ENCODE data around the gene SLC41A3. TPM values are rescaled to one million over a fixed set of nuclear protein-coding genes. Genes with fewer than 3 reads are reported as not detected.
"Not testable (repeated sequence)": the region's sequence is repeated elsewhere in the genome, so short reads cannot be mapped to it uniquely, and the experiment has no call there.

The SLC41A3 gene
- total RNA-seq, 2 donors from 2014 or later = 46.8 to 50.4 TPM

DNA sequence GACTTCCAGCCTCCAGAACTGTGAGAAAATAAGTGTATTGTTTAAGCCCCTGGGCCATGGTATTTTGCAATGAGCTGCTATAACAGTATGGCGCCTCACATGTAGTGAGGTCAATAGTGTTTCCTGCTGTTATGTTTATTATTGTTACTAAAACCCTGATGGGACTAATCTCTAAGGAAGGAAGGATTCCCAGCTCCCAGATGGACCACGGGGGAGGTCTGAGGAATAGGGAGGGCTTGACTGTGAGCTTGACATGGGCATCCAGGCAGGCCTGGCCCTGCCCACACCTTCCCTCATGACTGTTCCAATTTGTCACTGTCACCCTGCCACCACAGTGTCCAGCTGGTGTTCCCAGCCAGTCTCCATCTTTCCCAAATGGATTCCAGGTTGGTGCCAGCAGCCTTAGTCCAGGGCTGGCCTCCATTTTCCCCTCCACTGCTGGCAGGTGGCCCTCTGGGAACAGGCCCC, 14.5 kb upstream of the SLC41A3 start:
- WGBS, 2 experiments (ENCODE audit: insufficient coverage in 1 of 2, insufficient read length in 1 of 2) = 70 to 80% methylated on average over 1 to 2 of the region's 2 CpGs
- TF ChIP-seq, protein P1, sequence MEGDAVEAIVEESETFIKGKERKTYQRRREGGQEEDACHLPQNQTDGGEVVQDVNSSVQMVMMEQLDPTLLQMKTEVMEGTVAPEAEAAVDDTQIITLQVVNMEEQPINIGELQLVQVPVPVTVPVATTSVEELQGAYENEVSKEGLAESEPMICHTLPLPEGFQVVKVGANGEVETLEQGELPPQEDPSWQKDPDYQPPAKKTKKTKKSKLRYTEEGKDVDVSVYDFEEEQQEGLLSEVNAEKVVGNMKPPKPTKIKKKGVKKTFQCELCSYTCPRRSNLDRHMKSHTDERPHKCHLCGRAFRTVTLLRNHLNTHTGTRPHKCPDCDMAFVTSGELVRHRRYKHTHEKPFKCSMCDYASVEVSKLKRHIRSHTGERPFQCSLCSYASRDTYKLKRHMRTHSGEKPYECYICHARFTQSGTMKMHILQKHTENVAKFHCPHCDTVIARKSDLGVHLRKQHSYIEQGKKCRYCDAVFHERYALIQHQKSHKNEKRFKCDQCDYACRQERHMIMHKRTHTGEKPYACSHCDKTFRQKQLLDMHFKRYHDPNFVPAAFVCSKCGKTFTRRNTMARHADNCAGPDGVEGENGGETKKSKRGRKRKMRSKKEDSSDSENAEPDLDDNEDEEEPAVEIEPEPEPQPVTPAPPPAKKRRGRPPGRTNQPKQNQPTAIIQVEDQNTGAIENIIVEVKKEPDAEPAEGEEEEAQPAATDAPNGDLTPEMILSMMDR (conservative IDR thresholded peaks at IDR 0.05) = no peak
- DNase-seq = no peak
- no peaks in the 10 kb centered on the region for H3K36me3 ChIP-seq (ENCODE audit: control insufficient read depth, insufficient read depth, low read length)
- no peaks in the 10 kb centered on the region for H3K36me3 Mint-ChIP-seq (ENCODE audit: low read depth)
- H3K9me3 Mint-ChIP-seq = peaks cover 42% of the 10 kb centered on the region
- H3K9me3 ChIP-seq (ENCODE audit: control insufficient read depth, low read length) = peaks cover 38% of the 10 kb centered on the region
- no peaks in the 10 kb centered on the region for H3K4me1 Mint-ChIP-seq
- no peak overlapping the region for H3K4me3 ChIP-seq (ENCODE audit: low read length)
- H3K4me1 ChIP-seq (ENCODE audit: control insufficient read depth, insufficient read depth, low read length) = no peaks in the 10 kb centered on the region
- H3K4me3 Mint-ChIP-seq = no peak overlapping the region
- no peak overlapping the region for H3K27ac Mint-ChIP-seq
- no peak overlapping the region for H3K27ac ChIP-seq (ENCODE audit: low read depth, low read length)
- no peak overlapping the region for H3K9ac ChIP-seq (ENCODE audit: extremely low read depth, low read length, poor library complexity, severe bottlenecking)
- H3K27me3 ChIP-seq (ENCODE audit: control insufficient read depth, insufficient read depth, low read length, poor library complexity, severe bottlenecking) = no peaks in the 10 kb centered on the region
- peaks cover 4% of the 10 kb centered on the region for H3K27me3 Mint-ChIP-seq (ENCODE audit: insufficient read depth)

DNA sequence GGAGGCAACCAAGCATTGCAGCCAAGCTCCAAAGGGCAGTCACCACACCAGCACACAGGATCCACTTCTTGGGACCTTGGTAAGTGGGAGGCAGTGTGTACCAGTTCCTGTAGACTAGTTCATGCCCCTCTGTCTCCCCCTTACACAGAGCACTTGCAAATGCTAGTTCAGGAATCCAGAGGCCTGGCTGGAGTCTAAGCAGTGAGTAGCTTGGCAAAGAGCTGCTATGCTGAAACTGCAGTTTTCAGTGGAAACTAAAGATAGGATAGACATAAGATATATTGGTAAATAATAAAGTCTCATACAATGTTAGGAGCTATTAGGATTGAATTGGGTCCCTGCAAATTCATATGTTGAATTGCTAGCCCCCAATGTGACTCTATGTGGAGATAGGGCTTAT, 13.9 kb upstream of the SLC41A3 start:
- DNase-seq = no peak
- Histone ChIP-seq H3K27me3 (ENCODE audit: control insufficient read depth, insufficient read depth, low read length, poor library complexity, severe bottlenecking) (no peaks in the 10 kb centered on the region), H3K4me1 (ENCODE audit: control insufficient read depth, insufficient read depth, low read length) (no peaks in the 10 kb centered on the region), H3K9ac (ENCODE audit: extremely low read depth, low read length, poor library complexity, severe bottlenecking) (no peak overlapping the region), H3K9me3 (ENCODE audit: control insufficient read depth, low read length) (peaks cover 39% of the 10 kb centered on the region), H3K36me3 (ENCODE audit: control insufficient read depth, insufficient read depth, low read length) (no peaks in the 10 kb centered on the region), H3K4me3 (ENCODE audit: low read length) (no peak overlapping the region), H3K27ac (ENCODE audit: low read depth, low read length) (no peak overlapping the region)
- TF ChIP-seq, protein P1 (conservative IDR thresholded peaks at IDR 0.05) = no peak
- Mint-ChIP-seq H3K4me3 (no peak overlapping the region), H3K36me3 (ENCODE audit: low read depth) (no peaks in the 10 kb centered on the region), H3K27ac (no peak overlapping the region), H3K4me1 (no peaks in the 10 kb centered on the region), H3K27me3 (ENCODE audit: insufficient read depth) (peaks cover 4% of the 10 kb centered on the region), H3K9me3 (peaks cover 48% of the 10 kb centered on the region)

- not testable (repeated sequence) for H3K27me3 Mint-ChIP-seq (ENCODE audit: insufficient read depth); H3K4me3 ChIP-seq (ENCODE audit: low read length); H3K27ac ChIP-seq (ENCODE audit: low read depth, low read length); H3K9ac ChIP-seq (ENCODE audit: extremely low read depth, low read length, poor library complexity, severe bottlenecking); H3K4me1 ChIP-seq (ENCODE audit: control insufficient read depth, insufficient read depth, low read length); H3K36me3 Mint-ChIP-seq (ENCODE audit: low read depth); H3K27ac Mint-ChIP-seq; DNase-seq; H3K4me1 Mint-ChIP-seq; H3K27me3 ChIP-seq (ENCODE audit: control insufficient read depth, insufficient read depth, low read length, poor library complexity, severe bottlenecking); H3K4me3 Mint-ChIP-seq; H3K36me3 ChIP-seq (ENCODE audit: control insufficient read depth, insufficient read depth, low read length)
- WGBS, 2 experiments (ENCODE audit: insufficient coverage in 1 of 2, insufficient read length in 1 of 2) = 73 to 90% methylated on average over 2 to 5 of the region's 6 CpGs
- peaks cover 64% of the 10 kb centered on the region for H3K9me3 Mint-ChIP-seq
- H3K9me3 ChIP-seq (ENCODE audit: control insufficient read depth, low read length) = peaks cover 52% of the 10 kb centered on the region
Observed at GRCh38 chr3:126096274-126096673, 12.3 kb upstream of the SLC41A3 start.

- peaks cover 82% of the 10 kb centered on the region for H3K9me3 Mint-ChIP-seq
- 79 to 90% methylated on average over 2 to 3 of the region's 5 CpGs for WGBS, 2 experiments (ENCODE audit: insufficient coverage in 1 of 2, insufficient read length in 1 of 2)
- H3K36me3 ChIP-seq (ENCODE audit: control insufficient read depth, insufficient read depth, low read length); H3K9ac ChIP-seq (ENCODE audit: extremely low read depth, low read length, poor library complexity, severe bottlenecking); H3K4me1 ChIP-seq (ENCODE audit: control insufficient read depth, insufficient read depth, low read length); H3K4me3 ChIP-seq (ENCODE audit: low read length); H3K27ac Mint-ChIP-seq; H3K27me3 Mint-ChIP-seq (ENCODE audit: insufficient read depth); H3K27me3 ChIP-seq (ENCODE audit: control insufficient read depth, insufficient read depth, low read length, poor library complexity, severe bottlenecking); H3K4me1 Mint-ChIP-seq; DNase-seq; H3K4me3 Mint-ChIP-seq; H3K27ac ChIP-seq (ENCODE audit: low read depth, low read length); H3K36me3 Mint-ChIP-seq (ENCODE audit: low read depth): not testable (repeated sequence)
- H3K9me3 ChIP-seq (ENCODE audit: control insufficient read depth, low read length) = peaks cover 83% of the 10 kb centered on the region
Observed at GRCh38 chr3:126092128-126092527, 8.2 kb upstream of the SLC41A3 start.
